Large intestine (tissue), 3 donors: Measurements from ENCODE around the gene UGDH. TPM values are rescaled to one million over a fixed set of nuclear protein-coding genes. Genes with fewer than 3 reads are reported as not detected.
"Not testable (repeated sequence)": the region's sequence is repeated elsewhere in the genome, so short reads cannot be mapped to it uniquely, and the experiment has no call there.

Experiments used
- DNase-seq, 2 donors: peaks; one replicate each; pipeline versions ENCODE4 v3.0.0 to v3.0.0-alpha.2; 2013
- H3K27ac ChIP-seq: one replicate; pipeline ENCODE4 v1.5.1; 2013; ENCODE audit warnings: low read length
- H3K27me3 ChIP-seq: 2 replicates; pipeline ENCODE4 v1.6.1; 2013; ENCODE audit warnings: low read length; ENCODE audit not compliant: control insufficient read depth, insufficient read depth
- H3K36me3 ChIP-seq: 2 replicates; pipeline ENCODE4 v1.6.1; 2013; ENCODE audit warnings: low read length; ENCODE audit not compliant: control insufficient read depth, insufficient read depth
- H3K4me1 ChIP-seq: one replicate; pipeline ENCODE4 v1.6.1; 2013; ENCODE audit warnings: low read length; ENCODE audit not compliant: control insufficient read depth, insufficient read depth
- H3K4me3 ChIP-seq: one replicate; pipeline ENCODE4 v1.5.1; 2013; ENCODE audit warnings: low read length
- H3K9me3 ChIP-seq: one replicate; pipeline ENCODE4 v1.6.1; 2013; ENCODE audit warnings: mild to moderate bottlenecking, low read depth, low read length, moderate library complexity; ENCODE audit not compliant: control insufficient read depth
- WGBS: methylation state at CpG from one replicate; pipeline ENCODE4 v1.1.5; 2013; ENCODE audit warnings: low lambda C conversion rate; ENCODE audit not compliant: insufficient coverage; 5-methylcytosine and 5-hydroxymethylcytosine counted together
- polyA plus RNA-seq: library from polyadenylated mRNA; unstranded; fragments of 120-200 nt; gene quantifications from one replicate; pipeline ENCODE4 v1.2.1, GENCODE V29; 2013

UGDH gene
- polyA plus RNA-seq, 1 donor, result 64.2 TPM

DNA sequence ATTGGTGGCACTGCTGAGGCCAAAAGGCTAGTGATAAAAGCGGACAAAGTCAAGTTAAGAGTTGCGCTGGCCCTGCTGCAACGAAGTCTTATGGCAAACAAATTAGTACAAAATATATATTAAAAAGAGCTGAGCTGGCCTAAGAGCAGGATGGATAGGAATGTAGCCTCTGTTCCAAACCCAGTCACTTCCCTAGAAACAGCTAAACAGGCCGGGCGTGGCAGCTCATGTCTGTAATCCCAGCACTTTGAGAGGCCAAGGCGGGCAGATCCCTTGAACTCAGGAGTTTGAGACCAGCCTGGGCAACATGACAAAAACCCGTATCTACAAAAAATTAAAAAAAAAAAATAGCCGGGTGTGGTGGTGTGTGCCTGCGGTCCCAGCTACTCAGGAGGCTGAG, 32.4 kb upstream of the UGDH start:
- DNase-seq, result no peak
- H3K27ac ChIP-seq, result no peak overlapping the region
- H3K27me3 ChIP-seq, result no peaks in the 10 kb centered on the region

DNA sequence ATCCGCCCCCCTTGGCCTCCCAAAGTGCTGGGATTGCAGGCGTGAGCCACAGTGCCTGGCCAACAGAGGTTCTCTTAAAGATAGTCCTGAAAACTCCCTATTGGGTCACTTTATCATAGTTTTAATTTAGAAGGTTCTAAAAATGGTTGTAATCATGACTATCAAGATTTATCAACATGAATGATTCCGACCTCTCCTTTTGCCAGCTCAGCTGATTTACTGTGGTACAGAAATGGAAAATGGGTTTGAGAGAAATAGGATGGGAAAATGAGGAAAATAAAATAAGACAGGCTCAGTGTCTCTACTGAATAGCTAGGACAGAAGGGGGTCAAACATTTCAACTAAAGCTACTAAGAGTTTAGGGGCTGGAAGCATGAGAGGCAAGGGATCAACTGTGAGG, 28.2 kb upstream of the UGDH start:
- no peaks in the 10 kb centered on the region for H3K27me3 ChIP-seq
- no peak overlapping the region for H3K4me3 ChIP-seq
- H3K27ac ChIP-seq, result no peak overlapping the region
- DNase-seq, result no peak
- H3K9me3 ChIP-seq, result no peaks in the 10 kb centered on the region
- no CpG with 5 or more reads among the region's 3 CpGs for WGBS
- H3K4me1 ChIP-seq, result peaks cover 13% of the 10 kb centered on the region
- H3K36me3 ChIP-seq, result peaks cover 9% of the 10 kb centered on the region

More for the DNA sequence above, 32.4 kb upstream of the UGDH start:
- WGBS, result 49% methylated on average over 2 of the region's 9 CpGs
- no peaks in the 10 kb centered on the region for H3K36me3 ChIP-seq
- H3K4me1 ChIP-seq, result peaks cover 13% of the 10 kb centered on the region
- no peak overlapping the region for H3K4me3 ChIP-seq
- no peaks in the 10 kb centered on the region for H3K9me3 ChIP-seq

DNA sequence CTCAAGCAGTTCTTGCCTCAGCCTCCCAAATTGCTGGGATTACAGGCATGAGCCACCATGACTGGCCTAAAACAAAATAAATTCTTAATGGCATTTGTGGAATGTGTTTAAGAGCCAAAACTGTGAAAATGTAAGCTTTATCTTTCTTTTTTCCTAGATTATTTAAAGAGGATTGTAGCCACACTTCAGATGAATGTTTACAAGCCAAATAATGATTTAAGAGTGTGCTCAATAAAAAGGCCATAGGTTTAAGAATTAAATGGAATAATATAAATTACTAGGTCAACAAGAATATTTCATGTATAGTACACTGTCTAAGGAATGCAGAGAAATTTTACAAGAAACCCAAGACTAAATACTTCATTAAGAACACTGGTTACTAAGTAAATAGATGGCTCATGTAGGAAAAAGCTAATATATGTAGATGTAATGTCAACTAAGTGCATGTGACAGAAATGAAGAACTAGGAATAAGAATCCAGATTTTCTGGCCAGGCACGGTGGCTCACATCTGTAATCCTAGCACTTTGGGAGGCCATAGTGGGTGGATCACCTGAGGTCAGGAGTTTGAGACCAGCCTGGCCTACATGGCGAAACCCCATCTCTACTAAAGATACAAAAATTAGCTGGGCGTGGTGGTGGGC, 21.3 kb upstream of the UGDH start:
- no peaks in the 10 kb centered on the region for H3K4me1 ChIP-seq
- DNase-seq, result no peak
- H3K9me3 ChIP-seq, result no peaks in the 10 kb centered on the region
- no peak overlapping the region for H3K4me3 ChIP-seq
- H3K36me3 ChIP-seq, result peaks cover 9% of the 10 kb centered on the region
- no peak overlapping the region for H3K27ac ChIP-seq
- no peaks in the 10 kb centered on the region for H3K27me3 ChIP-seq
- no CpG with 5 or more reads among the region's 3 CpGs for WGBS

DNA sequence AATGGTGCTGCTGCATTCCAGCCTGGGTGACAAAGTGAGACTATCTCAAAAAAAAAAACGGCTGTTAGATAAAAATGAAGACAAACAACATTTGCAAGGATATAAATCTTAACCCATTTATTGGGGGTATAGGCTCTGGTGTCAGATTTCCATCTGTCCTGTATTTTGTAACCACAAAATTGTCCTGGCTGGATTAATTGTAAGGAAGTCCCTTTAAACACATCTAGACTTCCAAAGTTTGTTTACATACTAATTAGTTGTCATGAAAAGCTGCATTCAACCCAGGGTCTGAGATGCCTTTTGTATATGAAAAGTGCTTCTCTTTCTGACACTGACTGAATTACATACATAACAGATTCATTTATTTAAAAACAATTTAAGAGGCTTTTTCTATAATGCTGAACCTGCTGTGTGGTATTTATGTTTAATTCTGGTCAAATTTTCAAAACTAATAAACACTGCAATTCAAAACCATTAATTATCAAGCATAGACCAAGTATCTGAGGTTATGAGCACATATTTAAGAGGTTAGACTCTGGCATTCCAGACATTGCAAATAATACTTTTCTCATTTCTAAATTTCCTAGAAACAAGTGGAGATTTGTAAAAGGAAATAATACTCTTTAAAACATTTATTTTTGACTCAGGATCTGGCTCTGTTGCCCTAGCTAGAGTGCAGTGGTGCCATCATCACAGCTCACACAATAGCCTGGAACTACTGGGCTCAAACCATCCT, 17.5 kb upstream of the UGDH start:
- H3K9me3 ChIP-seq, result no peaks in the 10 kb centered on the region
- H3K4me3 ChIP-seq, result no peak overlapping the region
- no peak for DNase-seq
- peaks cover 15% of the 10 kb centered on the region for H3K4me1 ChIP-seq
- WGBS, result no CpG with 5 or more reads among the region's 1 CpG
- no peak overlapping the region for H3K27ac ChIP-seq
- H3K36me3 ChIP-seq, result no peaks in the 10 kb centered on the region
- H3K27me3 ChIP-seq, result no peaks in the 10 kb centered on the region

DNA sequence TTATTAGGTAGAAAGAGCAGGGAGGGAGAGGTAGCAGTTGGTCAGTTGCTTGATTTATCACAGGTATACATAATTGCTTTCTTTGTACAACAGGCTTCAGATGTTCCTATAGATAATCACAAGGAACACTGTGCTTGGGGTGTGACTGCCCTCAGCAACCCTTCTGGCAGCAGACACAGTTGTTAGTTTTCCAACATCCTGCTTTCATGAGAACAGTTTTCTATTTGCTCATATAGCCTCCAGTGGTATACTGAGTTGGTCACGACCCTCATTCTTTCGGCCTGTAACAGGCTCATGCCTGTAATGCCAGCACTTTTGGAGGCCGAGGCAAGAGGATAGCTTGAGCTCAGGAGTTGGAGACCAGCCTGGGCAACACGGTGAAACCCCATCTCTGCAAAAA, 16.8 kb upstream of the UGDH start:
- WGBS, result no CpG with 5 or more reads among the region's 4 CpGs
- H3K36me3 ChIP-seq, H3K9me3 ChIP-seq, DNase-seq, H3K27me3 ChIP-seq, H3K4me3 ChIP-seq, H3K27ac ChIP-seq: not testable (repeated sequence)
- peaks cover 15% of the 10 kb centered on the region for H3K4me1 ChIP-seq

DNA sequence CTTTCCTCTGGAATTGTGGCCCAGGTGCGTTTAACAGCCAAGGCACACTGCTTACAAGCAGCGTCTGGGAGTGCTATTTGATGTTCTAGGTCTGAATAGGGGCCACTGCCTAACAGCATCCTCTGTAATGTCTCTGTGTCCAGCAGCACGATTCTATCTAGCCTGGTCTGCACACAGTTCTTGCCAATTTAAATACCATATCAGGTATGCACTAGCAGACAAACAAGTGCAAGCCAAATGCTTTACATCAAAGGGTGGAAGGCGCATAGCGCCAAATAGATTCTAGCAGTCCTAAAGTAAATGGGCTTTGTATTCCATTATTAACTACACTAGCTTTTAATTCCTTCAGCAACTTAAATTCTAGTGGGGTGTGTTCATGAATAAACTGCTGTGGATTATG, 15.8 kb upstream of the UGDH start:
- WGBS, result no CpG with 5 or more reads among the region's 5 CpGs
- Histone ChIP-seq H3K27me3 (no peaks in the 10 kb centered on the region), H3K36me3 (no peaks in the 10 kb centered on the region), H3K9me3 (no peaks in the 10 kb centered on the region), H3K4me3 (no peak overlapping the region), H3K4me1 (peaks cover 15% of the 10 kb centered on the region), H3K27ac (no peak overlapping the region)
- DNase-seq, result no peak

DNA sequence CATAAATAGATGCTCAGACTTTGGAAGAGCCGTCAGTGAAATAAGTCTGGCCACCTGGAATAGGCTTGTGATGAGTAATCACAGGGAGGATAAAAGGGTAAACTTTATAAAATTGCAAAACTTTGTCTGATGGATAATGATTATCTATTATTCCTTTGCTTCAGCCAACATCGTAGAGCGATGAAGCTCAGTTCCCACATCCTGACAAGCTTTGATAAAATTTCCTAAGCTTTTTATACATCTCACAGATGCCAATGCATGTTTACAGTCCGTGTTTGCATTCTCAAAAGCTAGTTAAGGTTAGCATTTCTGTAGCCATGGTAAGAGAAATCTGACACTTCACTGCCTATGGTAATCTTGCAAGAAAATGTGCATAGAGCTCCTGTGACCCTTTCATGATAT, 15.4 kb upstream of the UGDH start:
- peaks cover 15% of the 10 kb centered on the region for H3K4me1 ChIP-seq
- WGBS, result no CpG with 5 or more reads among the region's 4 CpGs
- no peak overlapping the region for H3K27ac ChIP-seq
- H3K9me3 ChIP-seq, result no peaks in the 10 kb centered on the region
- DNase-seq, result no peak
- no peaks in the 10 kb centered on the region for H3K27me3 ChIP-seq
- no peak overlapping the region for H3K4me3 ChIP-seq
- no peaks in the 10 kb centered on the region for H3K36me3 ChIP-seq

DNA sequence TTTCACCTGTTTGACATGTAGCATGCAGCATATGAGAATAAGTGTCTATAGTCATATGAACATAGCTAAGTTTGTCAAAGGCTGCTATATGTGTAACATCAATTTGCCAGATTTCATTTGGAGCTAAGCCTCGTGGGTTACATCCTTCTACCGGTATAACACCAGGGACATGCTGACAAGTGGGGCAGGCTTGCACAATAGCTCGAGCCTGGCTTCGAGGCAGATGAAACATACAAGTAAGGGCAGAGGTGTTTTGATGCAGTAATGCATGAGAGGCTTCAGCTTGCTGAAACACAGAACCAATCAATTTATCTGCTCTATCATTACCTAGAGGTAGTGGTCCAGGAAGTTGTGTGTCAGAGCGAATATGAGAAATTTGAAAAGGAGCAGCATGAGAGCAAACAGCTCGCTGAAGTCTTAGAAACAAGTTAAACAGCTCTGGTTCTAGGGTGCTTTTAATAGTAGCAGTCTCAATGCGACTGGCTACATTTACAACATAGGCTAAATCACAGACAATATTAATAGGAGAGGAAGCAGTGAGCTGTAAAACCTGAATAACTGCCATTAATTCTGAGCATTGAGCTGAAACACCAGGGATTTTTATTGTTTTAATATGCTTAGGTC, 14.9 kb upstream of the UGDH start:
- Histone ChIP-seq H3K27me3 (no peaks in the 10 kb centered on the region), H3K27ac (no peak overlapping the region), H3K4me3 (no peak overlapping the region), H3K36me3 (no peaks in the 10 kb centered on the region), H3K9me3 (no peaks in the 10 kb centered on the region), H3K4me1 (peaks cover 15% of the 10 kb centered on the region)
- no CpG with 5 or more reads among the region's 7 CpGs for WGBS
- DNase-seq, result peak in 1 of 2 donors; percentile 43

DNA sequence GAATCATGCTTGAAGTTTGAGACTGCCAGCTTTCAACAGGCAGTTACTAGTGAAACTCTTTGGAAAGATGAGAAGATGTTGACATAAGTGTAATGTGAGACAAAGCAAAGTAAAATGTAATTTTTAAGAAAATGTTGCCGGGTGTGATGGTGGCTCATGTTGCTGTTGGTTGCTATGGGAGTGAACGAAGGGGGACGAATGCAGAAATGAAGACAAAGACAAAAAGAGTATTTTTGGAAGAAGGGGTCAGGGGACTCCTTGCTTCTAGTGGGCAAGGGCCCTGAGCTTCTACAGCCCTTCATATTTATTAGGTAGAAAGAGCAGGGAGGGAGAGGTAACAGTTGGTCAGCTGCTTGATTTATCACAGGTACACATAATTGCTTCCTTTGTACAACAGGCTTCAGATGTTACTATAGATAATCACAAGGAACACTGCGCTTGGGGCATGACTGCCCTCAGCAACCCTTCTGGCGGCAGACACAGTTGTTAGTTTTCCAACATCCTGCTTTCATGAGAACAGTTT, 11.9 kb upstream of the UGDH start:
- H3K4me1 ChIP-seq, result peaks cover 15% of the 10 kb centered on the region
- 80% methylated on average over 1 of the region's 5 CpGs for WGBS
- no peaks in the 10 kb centered on the region for H3K9me3 ChIP-seq
- no peak for DNase-seq
- no peaks in the 10 kb centered on the region for H3K36me3 ChIP-seq
- no peak overlapping the region for H3K4me3 ChIP-seq
- H3K27ac ChIP-seq, result no peak overlapping the region
- H3K27me3 ChIP-seq, result no peaks in the 10 kb centered on the region

DNA sequence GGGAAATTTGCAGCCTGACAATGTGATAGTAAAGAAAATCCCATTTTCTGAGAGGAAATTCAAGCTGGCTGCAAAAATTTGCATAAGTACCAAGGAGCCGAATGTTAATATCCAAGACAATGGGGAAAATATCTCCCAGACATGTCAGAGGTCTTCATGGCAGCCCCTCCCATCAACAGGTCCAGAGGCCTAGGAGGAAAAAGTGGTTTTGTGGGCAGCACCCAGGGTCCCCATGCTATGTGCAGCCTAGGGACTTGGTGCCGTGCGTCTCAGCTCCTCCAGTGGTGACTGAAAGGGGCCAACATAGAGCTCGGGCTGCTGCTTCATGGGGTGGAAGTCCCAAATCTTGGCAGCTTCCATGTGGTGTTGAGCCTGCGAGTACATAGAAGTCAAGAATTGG, 6.3 kb upstream of the UGDH start:
- peaks cover 9% of the 10 kb centered on the region for H3K9me3 ChIP-seq
- peaks cover 5% of the 10 kb centered on the region for H3K4me1 ChIP-seq
- no peak overlapping the region for H3K27ac ChIP-seq
- 100% methylated on average over 1 of the region's 5 CpGs for WGBS
- H3K36me3 ChIP-seq, result peaks cover 22% of the 10 kb centered on the region
- DNase-seq, result no peak
- H3K4me3 ChIP-seq, result no peak overlapping the region
- no peaks in the 10 kb centered on the region for H3K27me3 ChIP-seq
